ENCODE results near the gene SLC4A5. TPM values are rescaled to one million over a fixed set of nuclear protein-coding genes. Genes with fewer than 3 reads are reported as not detected.
"Not testable (repeated sequence)": the region's sequence is repeated elsewhere in the genome, so short reads cannot be mapped to it uniquely, and the experiment has no call there.

SLC4A5 gene
- total RNA-seq, 1 experiment from 2014 or later: 0.70 TPM

GRCh38 chr2:74347303-74347702 is 4.1 kb upstream of the SLC4A5 start:
- ChIA-PET CTCF (interaction anchor here (0.6 to 0.7 kb wide), 3 partner anchors 9 to 42 kb away, joined by 3 read pairs; no protein-coding TSS in a partner anchor), POLR2A (no interaction called here)
- H3K9me3 Mint-ChIP-seq (ENCODE audit: unreplicated experiment): no peaks in the 10 kb centered on the region
- no TSS peak for BruUV-seq (replicated peaks)
- H3K36me3 Mint-ChIP-seq (ENCODE audit: insufficient read depth, unreplicated experiment): peaks cover 6% of the 10 kb centered on the region
- no peak for DNase-seq (ENCODE audit: unreplicated experiment)
- H3K27me3 Mint-ChIP-seq (ENCODE audit: insufficient read depth, unreplicated experiment): no peaks in the 10 kb centered on the region
- H3K27ac Mint-ChIP-seq (ENCODE audit: low read depth, unreplicated experiment): no peak overlapping the region
- intact Hi-C loops (cut with micrococcal nuclease): no loop called here
- H3K4me1 Mint-ChIP-seq (ENCODE audit: insufficient read depth, unreplicated experiment): no peaks in the 10 kb centered on the region
- no peak for TF ChIP-seq CTCF (IDR thresholded peaks at IDR 0.05; ENCODE audit: unreplicated experiment)
- no peak overlapping the region for H3K4me3 Mint-ChIP-seq (ENCODE audit: unreplicated experiment)

GRCh38 chr2:74345272-74345943 is 2.2 kb upstream of the SLC4A5 start:
- intact Hi-C loops (cut with micrococcal nuclease): no loop called here
- ChIA-PET POLR2A (no interaction called here), CTCF (interaction anchor here (1.1 to 2.7 kb wide), 3 partner anchors 10 to 95 kb away, joined by 4 to 24 read pairs (median 6); no protein-coding TSS in a partner anchor)
- no peaks in the 10 kb centered on the region for H3K9me3 Mint-ChIP-seq (ENCODE audit: unreplicated experiment)
- H3K27ac Mint-ChIP-seq (ENCODE audit: low read depth, unreplicated experiment): no peak overlapping the region
- no peak for TF ChIP-seq CTCF (IDR thresholded peaks at IDR 0.05; ENCODE audit: unreplicated experiment)
- H3K4me1 Mint-ChIP-seq (ENCODE audit: insufficient read depth, unreplicated experiment): no peaks in the 10 kb centered on the region
- H3K27me3 Mint-ChIP-seq (ENCODE audit: insufficient read depth, unreplicated experiment): peaks cover 3% of the 10 kb centered on the region
- H3K36me3 Mint-ChIP-seq (ENCODE audit: insufficient read depth, unreplicated experiment): peaks cover 6% of the 10 kb centered on the region
- no TSS peak for BruUV-seq (replicated peaks)
- DNase-seq (ENCODE audit: unreplicated experiment): no peak
- no peak overlapping the region for H3K4me3 Mint-ChIP-seq (ENCODE audit: unreplicated experiment)

GRCh38 chr2:74336227-74336626 is 7.0 kb downstream of the SLC4A5 start:
- H3K27me3 Mint-ChIP-seq (ENCODE audit: insufficient read depth, unreplicated experiment): peaks cover 14% of the 10 kb centered on the region
- BruUV-seq (replicated peaks); H3K4me3 Mint-ChIP-seq (ENCODE audit: unreplicated experiment); H3K9me3 Mint-ChIP-seq (ENCODE audit: unreplicated experiment); H3K27ac Mint-ChIP-seq (ENCODE audit: low read depth, unreplicated experiment); DNase-seq (ENCODE audit: unreplicated experiment); H3K36me3 Mint-ChIP-seq (ENCODE audit: insufficient read depth, unreplicated experiment); H3K4me1 Mint-ChIP-seq (ENCODE audit: insufficient read depth, unreplicated experiment): not testable (repeated sequence)
- ChIA-PET POLR2A (interaction anchor here (0.6 to 1.1 kb wide), 2 partner anchors 11 to 1215 kb away, joined by 3 read pairs; no protein-coding TSS in a partner anchor), CTCF (interaction anchor here (0.6 to 3.6 kb wide), 16 partner anchors 8 to 512 kb away, joined by 3 to 57 read pairs (median 10); partner anchors contain the start of genes MOB1A and SLC4A5)
- intact Hi-C loops (cut with micrococcal nuclease): loop anchor here (5.0 kb wide), 1 partner anchor 196 kb away; no protein-coding TSS in a partner anchor

GRCh38 chr2:74334931-74335333 is 8.3 kb downstream of the SLC4A5 start:
- peak; percentile 75 for DNase-seq (ENCODE audit: unreplicated experiment)
- ChIA-PET CTCF (interaction anchor here (0.5 to 3.6 kb wide), 69 partner anchors 9 to 577 kb away, joined by 3 to 57 read pairs (median 4); partner anchors contain the start of genes DCTN1, MOB1A, SLC4A5 and STAMBP), POLR2A (interaction anchor here (0.7 to 1.6 kb wide), 6 partner anchors 17 to 506 kb away, joined by 3 to 8 read pairs (median 3); partner anchors contain the start of genes MOB1A and STAMBP)
- no peaks in the 10 kb centered on the region for H3K36me3 Mint-ChIP-seq (ENCODE audit: insufficient read depth, unreplicated experiment)
- H3K4me3 Mint-ChIP-seq (ENCODE audit: unreplicated experiment): no peak overlapping the region
- TF ChIP-seq CTCF (IDR thresholded peaks at IDR 0.05; ENCODE audit: unreplicated experiment): peak; percentile 88
- intact Hi-C loops (cut with micrococcal nuclease): loop anchor here (1.0 to 5.0 kb wide), 4 partner anchors 68 to 511 kb away; no protein-coding TSS in a partner anchor
- no peaks in the 10 kb centered on the region for H3K9me3 Mint-ChIP-seq (ENCODE audit: unreplicated experiment)
- H3K27ac Mint-ChIP-seq (ENCODE audit: low read depth, unreplicated experiment): no peak overlapping the region
- H3K4me1 Mint-ChIP-seq (ENCODE audit: insufficient read depth, unreplicated experiment): no peaks in the 10 kb centered on the region
- no TSS peak for BruUV-seq (replicated peaks)
- H3K27me3 Mint-ChIP-seq (ENCODE audit: insufficient read depth, unreplicated experiment): peaks cover 7% of the 10 kb centered on the region
